SU-DHL-6 (cell line): ENCODE results near the gene SDK2.

Experiments used
- H2AFZ ChIP-seq: fragments of 200-600 bp; sonication (generic); 2 replicates; pipeline ENCODE4 v1.6.1; 2014; ENCODE audit warnings: low read depth, mild to moderate bottlenecking, moderate library complexity, mixed read lengths, antibody characterized with exemption, low read length; ENCODE audit not compliant: severe bottlenecking
- H3F3A ChIP-seq: fragments of 200-600 bp; shearing (Covaris generic); 2 replicates; pipeline ENCODE4 v1.6.0; 2016; ENCODE audit warnings: antibody characterized with exemption, mild to moderate bottlenecking; ENCODE audit not compliant: insufficient read depth
- H3K27ac ChIP-seq: fragments of 200-600 bp; sonication (generic); 2 replicates; pipeline ENCODE4 v1.5.1; 2016; ENCODE audit warnings: low read depth, mild to moderate bottlenecking, low read length, moderate library complexity, mixed read lengths
- H3K27me3 ChIP-seq: fragments of 200-600 bp; sonication (generic), shearing (Covaris generic); 2 replicates; pipeline ENCODE4 v1.6.0; 2014; ENCODE audit warnings: mild to moderate bottlenecking, low read length
- H3K36me3 ChIP-seq: fragments of 200-600 bp; sonication (generic); 2 replicates; pipeline ENCODE4 v1.6.1; 2014; ENCODE audit warnings: mild to moderate bottlenecking, low read length, mixed read lengths
- H3K4me2 ChIP-seq: fragments of 300-600, 200-600 bp; shearing (Covaris generic), sonication (generic); 2 replicates; pipeline ENCODE4 v1.6.0; 2014; ENCODE audit warnings: low read length, low read depth, mild to moderate bottlenecking; ENCODE audit not compliant: poor library complexity, severe bottlenecking
- H3K4me3 ChIP-seq: fragments of 200-600 bp; sonication (generic); 2 replicates; pipeline ENCODE4 v1.5.1; 2014; ENCODE audit warnings: antibody characterized with exemption, low read length, mild to moderate bottlenecking, mixed read lengths; ENCODE audit not compliant: insufficient read depth, poor library complexity, severe bottlenecking
- H3K79me2 ChIP-seq: fragments of 200-600 bp; sonication (generic); 2 replicates; pipeline ENCODE4 v1.6.1; 2014; ENCODE audit warnings: mild to moderate bottlenecking, low read length, moderate library complexity; ENCODE audit not compliant: insufficient read depth
- H3K9ac ChIP-seq: fragments of 200-600 bp; sonication (generic); 2 replicates; pipeline ENCODE4 v1.7.0; 2014; ENCODE audit warnings: mild to moderate bottlenecking, low read length
- H3K9me2 ChIP-seq: fragments of 200-600 bp; sonication (generic); replicated peaks from 2 replicates; pipeline ENCODE4 v1.6.1; 2014; ENCODE audit warnings: low read length; ENCODE audit not compliant: insufficient read depth
- H3K9me3 ChIP-seq: fragments of 200-600 bp; sonication (generic); 2 replicates; pipeline ENCODE4 v1.6.1; 2014; ENCODE audit warnings: low read length, mixed read lengths; ENCODE audit not compliant: insufficient read depth
- H4K20me1 ChIP-seq: fragments of 200-600 bp; sonication (generic); 2 replicates; pipeline ENCODE4 v1.6.1; 2014; ENCODE audit warnings: low read depth, mild to moderate bottlenecking, antibody characterized with exemption, low read length, moderate library complexity, mixed read lengths
- EZH2phosphoT487 ChIP-seq: fragments of 200-600 bp; sonication (generic), shearing (Covaris generic); conservative IDR thresholded peaks from 2 replicates; pipeline ENCODE4 v1.6.1; 2018; ENCODE audit warnings: mild to moderate bottlenecking, antibody characterized with exemption, low read length, moderate library complexity, mixed read lengths
- TF ChIP-seq, protein P1 (sequence below): fragments of 200-600 bp; sonication (generic); IDR thresholded peaks from one replicate; pipeline ENCODE4 v1.5.1; 2017; ENCODE audit warnings: antibody characterized with exemption, mild to moderate bottlenecking, low read length, moderate library complexity; ENCODE audit not compliant: insufficient read depth, poor library complexity, severe bottlenecking

The SDK2 gene

DNA sequence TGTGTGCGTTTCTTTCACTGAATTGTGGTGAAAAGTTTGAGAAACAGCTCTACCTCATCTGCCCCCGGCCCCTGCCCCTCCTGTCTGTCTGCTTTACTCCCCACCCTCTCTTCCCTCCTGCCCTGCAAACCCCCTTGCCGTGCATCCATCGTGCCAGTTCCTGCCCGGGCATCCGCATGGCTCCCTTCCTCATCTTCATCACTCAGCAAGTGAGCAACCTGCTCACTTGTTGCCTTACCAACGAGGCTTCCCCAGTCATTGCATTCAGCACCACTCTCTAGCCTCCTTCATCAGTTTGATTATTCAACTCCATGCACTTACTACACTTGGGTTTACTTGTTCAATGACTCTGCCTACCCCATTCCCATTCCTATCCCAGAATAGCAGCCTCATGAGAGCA is 34.8 kb upstream of the SDK2 start:
- TF ChIP-seq EZH2phosphoT487 = no peak
- TF ChIP-seq, protein P1, sequence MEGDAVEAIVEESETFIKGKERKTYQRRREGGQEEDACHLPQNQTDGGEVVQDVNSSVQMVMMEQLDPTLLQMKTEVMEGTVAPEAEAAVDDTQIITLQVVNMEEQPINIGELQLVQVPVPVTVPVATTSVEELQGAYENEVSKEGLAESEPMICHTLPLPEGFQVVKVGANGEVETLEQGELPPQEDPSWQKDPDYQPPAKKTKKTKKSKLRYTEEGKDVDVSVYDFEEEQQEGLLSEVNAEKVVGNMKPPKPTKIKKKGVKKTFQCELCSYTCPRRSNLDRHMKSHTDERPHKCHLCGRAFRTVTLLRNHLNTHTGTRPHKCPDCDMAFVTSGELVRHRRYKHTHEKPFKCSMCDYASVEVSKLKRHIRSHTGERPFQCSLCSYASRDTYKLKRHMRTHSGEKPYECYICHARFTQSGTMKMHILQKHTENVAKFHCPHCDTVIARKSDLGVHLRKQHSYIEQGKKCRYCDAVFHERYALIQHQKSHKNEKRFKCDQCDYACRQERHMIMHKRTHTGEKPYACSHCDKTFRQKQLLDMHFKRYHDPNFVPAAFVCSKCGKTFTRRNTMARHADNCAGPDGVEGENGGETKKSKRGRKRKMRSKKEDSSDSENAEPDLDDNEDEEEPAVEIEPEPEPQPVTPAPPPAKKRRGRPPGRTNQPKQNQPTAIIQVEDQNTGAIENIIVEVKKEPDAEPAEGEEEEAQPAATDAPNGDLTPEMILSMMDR = no peak
- Histone ChIP-seq H3F3A (no peaks in the 10 kb centered on the region), H3K4me3 (no peak overlapping the region), H2AFZ (no peak overlapping the region), H4K20me1 (no peaks in the 10 kb centered on the region), H3K9me2 (no peaks in the 10 kb centered on the region), H3K9me3 (no peaks in the 10 kb centered on the region), H3K27me3 (no peaks in the 10 kb centered on the region), H3K79me2 (no peaks in the 10 kb centered on the region), H3K9ac (no peak overlapping the region), H3K27ac (no peak overlapping the region), H3K4me2 (no peak overlapping the region), H3K36me3 (no peaks in the 10 kb centered on the region)

DNA sequence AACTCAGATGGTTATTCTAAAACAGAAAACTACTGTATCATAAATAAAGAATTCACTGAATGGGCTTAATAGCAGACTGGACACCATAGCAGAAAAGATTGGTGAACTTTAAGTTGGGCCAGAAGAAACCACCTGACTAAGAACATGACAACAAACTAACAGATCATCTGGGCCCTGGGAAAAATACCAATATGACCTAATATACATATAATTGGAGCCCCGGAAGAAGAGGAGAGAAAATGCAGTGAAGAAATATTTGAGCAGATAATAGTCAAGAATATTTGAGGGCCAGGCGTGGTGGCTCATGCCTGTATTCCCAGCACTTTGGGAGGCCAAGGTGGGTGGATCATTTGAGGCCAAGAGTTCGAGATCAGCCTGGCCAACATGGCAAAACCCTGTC is 25.5 kb upstream of the SDK2 start:
- H3K9me3 ChIP-seq = no peaks in the 10 kb centered on the region
- no peaks in the 10 kb centered on the region for H3K27me3 ChIP-seq
- no peak overlapping the region for H2AFZ ChIP-seq
- H3K79me2 ChIP-seq = no peaks in the 10 kb centered on the region
- no peak overlapping the region for H3K4me3 ChIP-seq
- no peaks in the 10 kb centered on the region for H3K36me3 ChIP-seq
- H3K27ac ChIP-seq = no peak overlapping the region
- H3K4me2 ChIP-seq = no peak overlapping the region
- no peak overlapping the region for H3K9ac ChIP-seq
- H3K9me2 ChIP-seq = no peaks in the 10 kb centered on the region
- TF ChIP-seq, protein P1 = no peak
- TF ChIP-seq EZH2phosphoT487 = no peak
- no peaks in the 10 kb centered on the region for H4K20me1 ChIP-seq
- H3F3A ChIP-seq = no peaks in the 10 kb centered on the region

DNA sequence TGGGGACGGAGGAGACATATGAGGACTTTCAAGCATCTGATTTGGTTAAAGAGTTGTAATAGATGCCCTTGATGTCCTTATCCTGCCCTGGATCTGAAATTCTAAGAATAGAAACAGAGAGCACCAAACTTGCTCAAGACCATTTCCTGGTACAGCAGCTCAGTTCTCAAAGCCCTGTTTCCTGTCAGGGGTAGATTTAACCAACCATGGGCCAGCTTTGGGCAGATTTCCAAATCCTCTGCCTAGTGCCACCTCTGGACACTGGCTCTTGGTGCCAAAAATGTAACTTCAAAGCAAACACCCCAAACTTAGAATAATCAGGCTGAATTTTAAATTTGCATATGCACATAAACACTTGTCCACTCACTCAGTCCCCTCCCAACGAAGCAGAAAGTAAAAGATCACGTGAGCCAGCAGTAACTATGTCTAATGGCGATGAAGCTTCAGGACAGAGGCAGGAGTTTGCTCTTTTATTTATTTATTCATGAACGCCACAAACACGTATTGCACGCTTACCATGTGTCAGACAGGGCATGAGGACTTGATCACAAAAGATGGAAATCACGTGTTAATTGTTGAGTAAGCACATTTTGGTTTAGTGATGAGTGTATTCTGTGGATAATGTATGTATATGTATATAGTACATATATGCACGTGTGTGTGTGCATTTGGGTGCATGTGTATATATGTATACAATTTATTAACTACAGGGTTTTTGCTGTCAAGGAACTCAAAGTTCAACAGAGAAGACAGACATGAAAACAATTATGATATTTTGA is 23.1 kb upstream of the SDK2 start:
- Histone ChIP-seq H3K9me3 (no peaks in the 10 kb centered on the region), H3K27ac (no peak overlapping the region), H3K36me3 (no peaks in the 10 kb centered on the region), H3K79me2 (no peaks in the 10 kb centered on the region), H3K9ac (no peak overlapping the region), H3F3A (no peaks in the 10 kb centered on the region), H3K9me2 (no peaks in the 10 kb centered on the region), H2AFZ (no peak overlapping the region), H3K4me2 (no peak overlapping the region), H3K4me3 (no peak overlapping the region), H4K20me1 (no peaks in the 10 kb centered on the region), H3K27me3 (no peaks in the 10 kb centered on the region)
- no peak for TF ChIP-seq EZH2phosphoT487
- TF ChIP-seq, protein P1 = no peak
